H9 (cell line): ENCODE data around the gene DPP6. TPM values are rescaled to one million over a fixed set of nuclear protein-coding genes. Genes with fewer than 3 reads are reported as not detected.
"Not testable (repeated sequence)": the region's sequence is repeated elsewhere in the genome, so short reads cannot be mapped to it uniquely, and the experiment has no call there.

ENCODE experiments used
- DNase-seq: peaks from one replicate; pipeline ENCODE4 v3.0.0-alpha.2; 2017
- H2AFZ ChIP-seq: one replicate; pipeline ENCODE4 v1.6.1; 2013; ENCODE audit warnings: mild to moderate bottlenecking, low read length, control low read depth, moderate library complexity
- H2AK5ac ChIP-seq: 2 replicates; pipeline ENCODE4 v1.6.1; 2013; ENCODE audit warnings: low read length, control low read depth, mixed read lengths; ENCODE audit not compliant: insufficient read length
- H2BK120ac ChIP-seq: one replicate; pipeline ENCODE4 v1.6.1; 2013; ENCODE audit warnings: low read depth, mild to moderate bottlenecking, low read length, control low read depth, inconsistent platforms; ENCODE audit not compliant: poor library complexity, severe bottlenecking
- H2BK12ac ChIP-seq: 2 replicates; pipeline ENCODE4 v1.6.1; 2013; ENCODE audit warnings: low read length, control low read depth, mixed read lengths, low read depth; ENCODE audit not compliant: insufficient read length
- H2BK15ac ChIP-seq: 2 replicates; pipeline ENCODE4 v1.6.1; 2013; ENCODE audit warnings: low read depth, low read length, control low read depth
- H2BK20ac ChIP-seq: one replicate; pipeline ENCODE4 v1.6.1; 2013; ENCODE audit warnings: low read depth, mild to moderate bottlenecking, low read length, control low read depth, inconsistent platforms; ENCODE audit not compliant: poor library complexity, severe bottlenecking
- H2BK5ac ChIP-seq: 2 replicates; pipeline ENCODE4 v1.6.1; 2013; ENCODE audit warnings: low read length, control low read depth, mixed read lengths; ENCODE audit not compliant: insufficient read length
- H3K14ac ChIP-seq: 2 replicates; pipeline ENCODE4 v1.6.1; 2013; ENCODE audit warnings: low read length, control low read depth; ENCODE audit not compliant: insufficient read depth
- H3K18ac ChIP-seq: 2 replicates; pipeline ENCODE4 v1.6.1; 2013; ENCODE audit warnings: low read depth, mild to moderate bottlenecking, mixed read lengths, low read length, control low read depth; ENCODE audit not compliant: insufficient read length
- H3K23ac ChIP-seq: 2 replicates; pipeline ENCODE4 v1.6.1; 2013; ENCODE audit warnings: low read length, control low read depth, mixed read lengths, low read depth; ENCODE audit not compliant: insufficient read length
- H3K23me2 ChIP-seq: 2 replicates; pipeline ENCODE4 v1.6.1; 2013; ENCODE audit warnings: low read depth, mild to moderate bottlenecking, mixed read lengths, low read length, control low read depth; ENCODE audit not compliant: insufficient read length, poor library complexity, severe bottlenecking
- H3K27ac ChIP-seq: 2 replicates; pipeline ENCODE4 v1.5.1; 2013; ENCODE audit warnings: low read length, control low read depth, mixed read lengths, low read depth; ENCODE audit not compliant: insufficient read length
- H3K27me3 ChIP-seq: 2 replicates; pipeline ENCODE4 v1.6.1; 2013; ENCODE audit warnings: low read length, control low read depth, inconsistent platforms; ENCODE audit not compliant: insufficient read depth
- H3K4ac ChIP-seq: 2 replicates; pipeline ENCODE4 v1.6.1; 2013; ENCODE audit warnings: low read depth, mild to moderate bottlenecking, control low read depth, inconsistent platforms, low read length, moderate library complexity
- H3K4me1 ChIP-seq: 2 replicates; pipeline ENCODE4 v1.6.1; 2013; ENCODE audit warnings: low read length, control low read depth, inconsistent platforms; ENCODE audit not compliant: insufficient read depth
- H3K4me2 ChIP-seq: 2 replicates; pipeline ENCODE4 v1.6.1; 2013; ENCODE audit warnings: low read length, control low read depth, mixed read lengths; ENCODE audit not compliant: insufficient read length, insufficient read depth
- H3K56ac ChIP-seq: 2 replicates; pipeline ENCODE4 v1.6.1; 2013; ENCODE audit warnings: low read depth, mild to moderate bottlenecking, mixed read lengths, low read length, control low read depth; ENCODE audit not compliant: insufficient read length
- H3K79me1 ChIP-seq: 2 replicates; pipeline ENCODE4 v1.6.1; 2013; ENCODE audit warnings: low read depth, mild to moderate bottlenecking, moderate library complexity, low read length, control low read depth, inconsistent platforms; ENCODE audit not compliant: insufficient read depth, poor library complexity, severe bottlenecking
- H3K79me2 ChIP-seq: 2 replicates; pipeline ENCODE4 v1.6.1; 2013; ENCODE audit warnings: low read length, control low read depth, inconsistent platforms; ENCODE audit not compliant: insufficient read depth
- H3K9ac ChIP-seq: 2 replicates; pipeline ENCODE4 v1.6.1; 2013; ENCODE audit warnings: low read length, control low read depth, mixed read lengths; ENCODE audit not compliant: insufficient read length; ENCODE audit errors: extremely low read depth
- H3K9me3 ChIP-seq: one replicate; pipeline ENCODE4 v1.6.1; 2013; ENCODE audit warnings: low read depth, low read length, inconsistent platforms; ENCODE audit not compliant: control insufficient read depth
- H3T11ph ChIP-seq: one replicate; pipeline ENCODE4 v1.6.1; 2013; ENCODE audit warnings: mild to moderate bottlenecking, low read length, control low read depth, inconsistent platforms
- H4K20me1 ChIP-seq: one replicate; pipeline ENCODE4 v1.6.1; 2013; ENCODE audit not compliant: control insufficient read depth, insufficient read length, insufficient read depth
- H4K5ac ChIP-seq: 2 replicates; pipeline ENCODE4 v1.6.1; 2013; ENCODE audit warnings: low read depth, mild to moderate bottlenecking, mixed read lengths, low read length, control low read depth; ENCODE audit not compliant: insufficient read length
- H4K8ac ChIP-seq: replicated peaks from 2 replicates; pipeline ENCODE4 v1.6.1; 2013; ENCODE audit warnings: low read length, control low read depth, mixed read lengths, low read depth; ENCODE audit not compliant: insufficient read length
- H4K91ac ChIP-seq: 2 replicates; pipeline ENCODE4 v1.6.1; 2013; ENCODE audit warnings: low read depth, mild to moderate bottlenecking, moderate library complexity, mixed read lengths, low read length, control low read depth; ENCODE audit not compliant: insufficient read length
- H3K27ac Mint-ChIP-seq, 3 experiments: 2 replicates in 2 of 3; 3 replicates in 1 of 3; pipeline ENCODE4 v1.8.0; 2020 to 2021; ENCODE audit warnings: mixed read lengths in 3 of 3, mild to moderate bottlenecking in 1 of 3, moderate library complexity in 1 of 3
- H3K27me3 Mint-ChIP-seq: 2 replicates; pipeline ENCODE4 v1.8.0; 2021; ENCODE audit warnings: low read depth, mild to moderate bottlenecking, moderate library complexity, mixed read lengths
- H3K36me3 Mint-ChIP-seq, 3 experiments: 2 replicates in 2 of 3; 3 replicates in 1 of 3; pipeline ENCODE4 v1.8.0; 2020 to 2021; ENCODE audit warnings: low read depth in 3 of 3, mixed read lengths in 3 of 3; ENCODE audit not compliant: insufficient read depth in 1 of 3
- H3K4me1 Mint-ChIP-seq, 2 experiments: 2 replicates each; pipeline ENCODE4 v1.8.0; 2020; ENCODE audit warnings: mixed read lengths in 2 of 2
- H3K4me3 Mint-ChIP-seq, 2 experiments: 2 replicates in 1 of 2; 3 replicates in 1 of 2; pipeline ENCODE4 v1.8.0; 2020 to 2021; ENCODE audit warnings: mild to moderate bottlenecking in 2 of 2, mixed read lengths in 2 of 2, moderate library complexity in 1 of 2
- H3K9me3 Mint-ChIP-seq, 2 experiments: 2 replicates in 1 of 2; 3 replicates in 1 of 2; pipeline ENCODE4 v1.8.0; 2020; ENCODE audit warnings: mild to moderate bottlenecking in 2 of 2, mixed read lengths in 2 of 2, moderate library complexity in 1 of 2
- WGBS: extraction: QIAGEN DNeasy Blood & Tissue Kit; methylation state at CpG from one replicate; pipeline ENCODE4 v1.1.7; 2013; ENCODE audit warnings: missing lambda C conversion rate, low lambda C conversion rate, mixed read lengths; ENCODE audit not compliant: insufficient read length; ENCODE audit errors: extremely low coverage; 5-methylcytosine and 5-hydroxymethylcytosine counted together
- total RNA-seq: library from RNA; stranded (reverse); gene quantifications from 2 replicates; pipeline ENCODE4 v1.2.1, GENCODE V29; 2021

The DPP6 gene
- total RNA-seq, 1 experiment from 2014 or later = 4.5 TPM

DNA sequence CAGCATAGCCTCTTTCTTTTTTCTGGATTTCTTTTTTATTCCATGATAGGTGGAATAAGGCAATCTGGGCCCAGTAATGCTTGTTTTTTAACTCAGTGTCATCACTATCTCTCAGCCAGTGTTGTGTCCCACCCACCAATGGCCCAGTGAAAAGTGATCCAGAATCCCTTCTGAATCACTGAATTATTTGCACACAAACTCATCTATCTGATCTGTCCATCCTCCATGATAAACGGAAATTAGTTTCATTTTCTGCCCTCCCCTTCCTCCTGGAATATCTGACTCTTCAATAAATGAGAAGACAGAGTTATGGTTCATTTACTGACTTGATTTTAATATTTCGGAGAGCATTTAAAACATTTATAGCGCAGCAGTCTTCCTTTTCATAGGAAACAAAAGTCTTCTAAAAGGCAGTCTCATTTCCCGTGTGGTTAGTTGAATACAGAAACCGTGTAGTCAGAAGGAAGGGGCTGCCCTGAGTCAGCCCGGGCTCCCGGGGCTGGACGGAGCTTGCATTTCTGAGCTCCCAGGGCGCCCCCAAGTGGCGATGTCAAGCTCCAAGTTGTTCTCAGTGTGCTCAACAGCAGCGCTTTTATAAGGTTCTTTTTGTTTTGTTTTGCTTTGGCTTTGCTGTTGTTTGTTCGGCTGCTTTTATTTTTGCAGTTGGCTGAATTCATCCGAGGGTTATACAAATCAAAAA, 12.6 kb upstream of the DPP6 start:
- not testable (repeated sequence) for H3K27ac ChIP-seq, H2BK20ac ChIP-seq, H3T11ph ChIP-seq, H3K79me2 ChIP-seq, DNase-seq, H3K23me2 ChIP-seq, H3K4me1 Mint-ChIP-seq, H3K9me3 Mint-ChIP-seq, H2BK15ac ChIP-seq, H3K56ac ChIP-seq, H2AK5ac ChIP-seq, H2BK120ac ChIP-seq, H4K5ac ChIP-seq, H3K18ac ChIP-seq, H3K14ac ChIP-seq, H4K8ac ChIP-seq, H3K79me1 ChIP-seq, H4K20me1 ChIP-seq, H3K27me3 ChIP-seq, H3K4ac ChIP-seq, H2BK5ac ChIP-seq, H3K27ac Mint-ChIP-seq, H3K23ac ChIP-seq, H3K27me3 Mint-ChIP-seq, H3K4me2 ChIP-seq, H3K4me1 ChIP-seq, H2BK12ac ChIP-seq, H3K36me3 Mint-ChIP-seq, H3K9ac ChIP-seq, H2AFZ ChIP-seq, H3K4me3 Mint-ChIP-seq, H4K91ac ChIP-seq, H3K9me3 ChIP-seq
- WGBS = no CpG with 5 or more reads among the region's 13 CpGs

DNA sequence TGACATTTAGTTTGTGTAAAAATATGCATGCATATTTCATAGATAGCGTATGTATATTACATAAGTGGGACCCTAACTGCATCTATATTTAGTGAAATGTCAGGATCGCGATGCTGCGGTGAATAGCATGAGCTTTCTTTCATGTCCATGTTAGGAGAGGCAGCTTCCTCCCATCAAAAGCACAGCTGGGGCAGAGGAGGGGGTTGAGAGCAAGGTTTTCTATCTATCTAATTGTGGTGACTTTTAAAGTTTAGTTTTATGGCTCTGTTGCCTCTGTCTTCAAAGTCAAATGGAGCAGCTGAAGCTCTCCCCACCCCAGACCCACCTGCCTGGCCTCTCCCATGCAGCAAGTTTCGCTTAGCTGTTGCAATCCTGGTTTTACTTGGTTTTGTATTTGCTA, 1.8 kb upstream of the DPP6 start:
- H3K27ac Mint-ChIP-seq, H2AFZ ChIP-seq, H3K79me1 ChIP-seq, H3K14ac ChIP-seq, H3K27ac ChIP-seq, H3K27me3 ChIP-seq, H4K20me1 ChIP-seq, H4K8ac ChIP-seq, H3K56ac ChIP-seq, H3K9me3 Mint-ChIP-seq, H4K5ac ChIP-seq, H2BK120ac ChIP-seq, H3K23me2 ChIP-seq, H3K79me2 ChIP-seq, H3K4me2 ChIP-seq, H3K23ac ChIP-seq, H3K4me1 ChIP-seq, H3K4me3 Mint-ChIP-seq, H2BK5ac ChIP-seq, H3K9me3 ChIP-seq, H3K9ac ChIP-seq, H3K18ac ChIP-seq, H3K4me1 Mint-ChIP-seq, H3K36me3 Mint-ChIP-seq, H2BK20ac ChIP-seq, H2AK5ac ChIP-seq, H3T11ph ChIP-seq, H4K91ac ChIP-seq, H2BK12ac ChIP-seq, DNase-seq, H2BK15ac ChIP-seq, H3K4ac ChIP-seq: not testable (repeated sequence)
- peaks cover 36% of the 10 kb centered on the region for H3K27me3 Mint-ChIP-seq
- WGBS = no CpG with 5 or more reads among the region's 5 CpGs
